IPS-NIHi11 (cell line): ENCODE data around the gene ST6GALNAC5.
A peak's percentile ranks its signal among the peaks of the same experiment; 100 is the strongest.
"Not testable (repeated sequence)": the region's sequence is repeated elsewhere in the genome, so short reads cannot be mapped to it uniquely, and the experiment has no call there.

Source experiments
- DNase-seq: peaks from one replicate; pipeline ENCODE4 v3.0.0; 2012; ENCODE audit warnings: mixed read lengths, low spot score

The ST6GALNAC5 gene

DNA sequence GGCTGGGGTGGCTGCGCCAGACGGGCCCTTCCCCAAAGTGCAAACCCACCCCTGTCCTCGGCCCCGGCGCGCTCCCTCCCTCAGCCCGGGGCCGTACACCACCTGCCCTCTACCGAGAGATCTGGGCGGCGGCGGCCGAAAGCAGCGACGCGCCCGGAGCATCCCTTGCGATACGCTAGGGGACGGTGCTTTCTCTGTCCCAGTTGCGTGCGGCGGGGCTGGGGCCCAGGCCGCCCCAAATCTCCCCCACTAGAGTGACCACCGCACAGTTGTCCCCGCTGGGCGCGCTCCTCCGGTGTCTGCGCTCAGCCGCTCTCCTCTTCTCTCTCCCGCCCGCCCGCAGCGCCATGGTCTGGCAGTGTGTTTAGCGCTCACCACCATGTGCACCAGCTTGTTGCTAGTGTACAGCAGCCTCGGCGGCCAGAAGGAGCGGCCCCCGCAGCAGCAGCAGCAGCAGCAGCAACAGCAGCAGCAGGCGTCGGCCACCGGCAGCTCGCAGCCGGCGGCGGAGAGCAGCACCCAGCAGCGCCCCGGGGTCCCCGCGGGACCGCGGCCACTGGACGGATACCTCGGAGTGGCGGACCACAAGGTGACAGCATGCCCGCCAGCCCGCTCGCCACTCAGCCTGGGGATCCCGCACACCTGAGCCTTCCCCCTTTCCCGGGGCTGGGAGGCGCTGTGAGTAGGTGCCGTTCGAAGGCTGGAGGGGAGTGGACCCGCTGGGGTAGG is 1.0 kb downstream of the ST6GALNAC5 start:
- peak; percentile 81 for DNase-seq

DNA sequence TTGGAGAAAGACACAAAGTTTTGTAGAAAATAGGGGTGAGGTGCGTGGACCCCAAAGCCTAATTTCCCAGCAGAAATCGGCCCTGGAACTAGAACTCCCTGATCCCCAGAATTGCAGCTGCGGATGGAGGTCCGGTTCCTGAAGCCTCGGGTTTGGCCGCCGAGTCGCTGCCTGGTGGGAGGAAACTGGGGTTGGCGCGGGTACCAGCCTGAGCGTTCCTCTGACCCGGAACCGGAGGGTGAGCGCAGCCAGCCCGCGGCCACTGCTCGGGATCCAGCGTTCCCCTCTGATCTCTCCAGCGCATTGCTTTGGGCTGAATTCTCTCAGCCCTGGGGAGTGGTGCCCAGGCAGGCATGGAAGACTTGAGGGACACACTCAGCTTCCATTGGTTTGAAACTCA is 1.6 kb downstream of the ST6GALNAC5 start:
- peak; percentile 48 for DNase-seq

DNA sequence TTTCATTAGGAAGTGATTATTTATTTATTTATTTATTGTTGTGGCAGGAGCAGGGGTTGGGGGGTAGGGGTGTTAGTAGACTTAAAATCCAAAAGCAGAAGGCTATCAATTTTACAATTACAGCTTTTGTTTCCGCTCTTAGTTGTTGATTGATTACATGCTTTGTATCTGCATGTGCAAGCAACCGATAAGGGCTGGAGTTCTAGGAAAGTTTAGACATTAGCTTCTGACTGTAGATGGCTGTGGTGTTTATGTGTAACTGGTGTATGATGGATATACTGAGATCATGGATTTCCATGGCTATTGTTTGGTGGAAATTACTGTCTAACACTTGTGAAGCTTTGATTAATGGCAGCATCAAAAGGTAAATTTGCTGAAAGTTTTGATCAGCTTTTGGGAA is 2.8 kb downstream of the ST6GALNAC5 start:
- DNase-seq, result no peak

DNA sequence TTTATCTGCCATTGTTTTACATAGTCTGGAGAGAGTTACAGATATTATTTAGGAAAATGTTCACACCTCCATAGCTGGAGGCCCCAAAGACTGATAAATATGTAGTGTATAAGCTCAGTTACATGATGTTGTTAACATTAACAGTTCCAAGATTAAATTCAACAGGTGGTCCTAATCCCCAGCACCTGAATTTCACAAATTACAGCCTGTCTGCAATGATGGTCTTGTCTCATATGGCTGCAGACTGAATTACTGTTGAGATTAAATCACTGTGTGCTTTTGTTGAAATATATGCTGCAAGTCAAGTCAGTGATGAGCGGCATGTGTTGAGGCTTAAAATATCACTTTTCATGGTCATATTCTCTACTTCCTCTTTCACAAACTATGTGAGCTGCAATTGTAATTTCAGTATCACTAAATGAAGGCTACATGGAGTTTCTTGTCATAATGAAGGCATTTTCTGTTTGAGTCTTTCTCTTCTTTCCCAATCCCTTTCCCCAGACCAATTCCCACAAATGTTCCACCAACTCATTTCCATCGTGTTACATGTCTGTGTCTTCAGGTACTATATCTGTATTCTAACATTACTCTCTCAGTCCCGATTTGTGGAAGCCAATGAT is 4.2 kb downstream of the ST6GALNAC5 start:
- DNase-seq, result no peak

DNA sequence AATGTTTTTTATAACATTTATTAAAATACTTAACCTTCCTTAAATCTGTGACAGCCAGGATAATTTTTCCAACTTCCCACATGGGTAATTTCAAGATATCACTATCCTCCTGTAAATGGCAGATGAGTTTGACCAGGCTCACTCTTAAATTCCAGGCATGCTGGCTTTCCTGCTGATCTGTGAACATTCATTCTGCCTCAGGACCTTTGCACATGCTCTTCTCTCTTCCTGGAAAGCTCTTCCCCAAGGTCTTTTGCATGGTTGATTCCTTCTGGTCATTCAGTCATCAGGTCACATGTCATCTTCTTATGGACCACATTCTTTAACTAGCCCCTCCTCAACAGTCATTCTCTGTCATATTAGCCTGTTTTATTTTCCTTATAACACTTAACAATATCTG is 5.7 kb downstream of the ST6GALNAC5 start:
- DNase-seq, result no peak

DNA sequence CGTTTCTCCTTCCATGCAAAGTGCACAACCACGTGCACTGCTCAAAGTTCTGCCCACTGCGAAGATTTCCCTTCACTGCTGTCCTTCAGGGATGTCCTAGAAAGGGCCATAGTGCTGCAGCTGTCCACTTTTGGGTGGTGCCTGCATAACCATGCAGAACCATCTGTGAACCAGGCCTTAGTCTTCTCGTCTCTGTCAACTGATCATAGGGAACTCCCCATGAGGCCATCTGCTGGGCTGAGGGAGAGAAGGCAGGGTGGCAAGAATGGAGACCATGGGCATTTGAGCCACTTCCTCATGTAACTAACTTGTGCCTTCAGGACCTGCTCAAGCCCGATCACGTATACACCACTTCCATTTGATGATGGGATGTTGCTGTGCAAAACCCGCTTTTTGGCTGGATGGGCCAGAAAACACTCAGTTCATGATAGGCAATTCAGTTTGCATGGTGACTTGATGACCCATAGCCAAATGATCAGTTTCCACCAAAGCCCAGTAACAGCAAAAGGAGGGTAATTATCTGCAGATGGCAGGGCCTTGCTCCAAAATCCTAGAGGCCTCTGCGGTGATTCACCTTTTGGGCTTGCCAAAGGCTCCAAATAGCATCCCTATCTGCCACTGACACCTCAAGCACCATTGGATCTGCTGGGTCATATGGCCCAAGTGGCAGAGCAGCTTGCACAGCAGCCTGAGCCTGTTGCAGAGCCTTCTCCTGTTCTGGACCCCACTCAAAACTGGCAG is 9.5 kb downstream of the ST6GALNAC5 start:
- DNase-seq, result no peak

DNA sequence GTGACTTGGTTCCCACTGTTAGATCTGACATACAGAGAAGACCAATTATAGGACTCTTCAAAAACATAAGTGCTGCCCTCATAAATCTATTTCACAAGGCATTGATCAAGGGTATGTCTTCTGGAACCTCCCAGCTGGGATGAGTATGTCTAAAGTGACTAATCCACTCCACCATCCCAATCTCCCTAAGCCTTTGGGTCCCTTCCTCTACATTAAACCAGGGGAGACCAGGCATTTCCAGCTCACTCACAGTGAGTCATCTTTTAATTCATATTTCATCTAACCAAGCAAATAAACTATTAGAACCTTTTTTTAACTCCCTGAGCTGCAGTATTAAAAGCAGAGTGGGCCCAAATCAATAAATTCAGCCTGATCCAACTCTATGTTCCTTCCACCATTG is 11.7 kb downstream of the ST6GALNAC5 start:
- not testable (repeated sequence) for DNase-seq

DNA sequence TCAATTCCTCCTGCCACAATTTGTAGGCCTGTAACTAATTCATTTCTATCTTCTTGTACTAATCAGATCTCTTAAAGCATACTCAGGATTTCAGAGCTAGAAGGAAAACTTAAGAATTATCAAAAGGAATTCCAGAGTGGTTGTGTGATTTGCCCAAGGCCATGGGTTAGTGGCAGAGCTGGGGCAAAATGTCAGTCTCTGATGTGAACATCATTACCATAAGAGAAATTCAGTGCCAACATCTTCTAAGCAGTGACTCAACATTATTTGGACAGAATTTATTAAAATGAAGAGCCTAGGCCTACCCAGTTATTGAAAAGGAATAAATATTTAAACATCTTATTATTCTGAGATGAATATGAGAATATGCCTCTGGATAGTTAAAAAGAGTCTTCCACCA is 14.5 kb downstream of the ST6GALNAC5 start:
- DNase-seq, result no peak

DNA sequence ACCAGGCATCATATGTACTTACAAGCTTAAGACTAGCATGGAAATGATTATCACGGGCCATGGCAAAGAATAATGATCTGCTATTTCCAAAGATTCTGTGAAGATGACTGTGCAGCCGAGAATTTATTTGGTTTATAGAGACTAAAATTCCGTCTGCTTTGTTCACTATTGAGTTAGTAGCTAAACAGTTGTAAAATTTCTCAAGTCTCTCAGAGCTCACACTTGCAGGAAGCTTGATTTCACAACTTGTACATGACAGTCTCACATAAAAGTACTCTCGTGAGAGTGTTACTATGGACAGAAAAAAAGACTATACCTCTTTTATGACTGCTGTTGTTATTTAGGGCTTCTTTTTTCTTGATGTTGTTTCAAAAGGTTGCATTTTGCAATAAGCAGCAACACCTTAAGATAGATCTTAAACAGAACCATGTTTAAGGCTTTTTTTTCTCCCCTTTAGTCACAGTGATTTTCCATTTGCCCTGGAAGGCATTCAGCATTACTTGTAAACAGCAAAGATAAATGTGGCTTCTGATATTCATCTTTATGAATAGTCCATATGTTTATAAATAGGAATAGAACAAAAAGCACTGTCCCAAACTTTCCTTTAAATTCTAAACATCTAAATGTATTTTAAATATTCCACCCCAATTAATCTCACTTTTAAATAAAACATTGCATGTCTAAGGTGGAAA is 24.8 kb downstream of the ST6GALNAC5 start:
- DNase-seq, result no peak

DNA sequence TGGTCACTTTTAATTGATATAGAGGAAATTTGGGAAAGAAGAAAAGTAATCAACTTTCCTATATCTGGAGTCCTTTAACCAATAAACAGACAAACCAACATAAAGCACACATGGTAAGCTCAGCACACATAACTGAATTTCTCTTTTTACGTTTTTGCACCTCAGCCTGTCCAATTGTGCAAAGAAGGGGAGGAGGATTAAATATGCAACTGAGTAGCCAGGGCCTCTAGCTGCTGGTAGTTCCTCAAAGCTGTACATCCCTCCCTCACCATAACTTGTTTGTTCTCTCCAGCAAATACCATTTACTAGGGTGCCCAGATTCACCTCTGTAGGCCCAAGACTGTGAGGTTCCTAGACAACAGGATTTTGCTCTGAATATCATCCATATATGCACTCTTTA is 25.4 kb downstream of the ST6GALNAC5 start:
- no peak for DNase-seq

DNA sequence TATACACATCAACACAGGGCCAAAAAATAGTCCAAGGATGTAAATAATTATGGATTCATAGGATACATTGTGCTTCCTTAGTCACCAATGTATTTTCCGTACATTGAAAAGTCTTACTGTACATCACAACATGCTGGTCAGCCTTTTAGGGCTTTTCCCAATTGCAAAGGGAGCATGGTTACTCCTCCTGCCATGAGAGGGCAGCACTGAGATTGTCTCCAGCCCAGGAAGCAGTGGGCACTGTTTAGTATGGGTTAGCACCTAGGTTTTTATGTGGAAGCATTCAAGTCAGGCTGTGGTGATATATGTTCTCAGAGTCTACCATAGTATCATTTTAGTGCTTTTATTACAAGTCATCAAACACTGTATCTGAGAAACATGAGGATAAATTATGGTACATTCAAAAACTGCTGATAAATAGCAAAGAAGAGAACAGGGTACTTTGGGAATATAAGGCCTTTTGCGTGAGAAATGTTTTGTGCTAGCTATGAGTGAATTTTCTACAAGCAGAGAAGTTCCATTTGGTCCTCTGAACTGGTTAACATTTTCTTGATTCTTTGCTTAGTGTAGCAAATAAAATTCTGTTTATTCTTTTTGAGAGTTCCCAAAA is 34.0 kb downstream of the ST6GALNAC5 start:
- DNase-seq, result peak; percentile 73

DNA sequence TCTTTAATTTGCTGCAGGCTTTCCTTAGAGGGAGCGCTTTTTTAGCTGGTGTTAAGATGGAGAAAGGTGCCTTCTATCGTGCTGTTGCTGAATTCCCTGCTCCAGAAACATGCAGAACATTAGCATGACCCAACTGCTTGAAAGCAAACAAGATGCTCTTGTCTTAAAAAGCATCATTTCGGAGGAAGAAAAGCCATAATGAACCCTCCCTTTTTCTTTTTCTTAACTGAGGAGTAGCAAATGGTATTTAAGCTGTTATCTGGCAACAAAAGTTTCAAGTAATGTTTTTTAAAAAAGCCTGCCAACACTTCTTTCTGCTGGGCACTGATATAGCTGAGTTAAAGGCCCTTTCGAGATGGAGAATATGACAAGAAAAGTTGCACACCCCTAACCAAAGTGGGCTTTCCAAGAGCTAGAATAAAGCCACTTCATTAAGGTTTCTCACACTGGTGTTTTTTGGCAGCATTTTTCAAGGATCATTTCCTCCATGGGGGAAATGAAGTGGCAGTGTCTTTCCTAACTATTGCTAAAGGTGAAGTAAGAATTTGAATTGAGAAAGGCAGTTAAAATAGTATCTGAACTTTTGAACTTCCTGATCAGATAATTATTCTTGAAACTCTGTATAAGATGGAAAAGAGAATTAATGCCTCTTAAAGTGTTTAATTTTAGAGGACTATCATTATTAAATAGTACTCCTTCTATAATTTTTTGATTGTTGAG is 38.8 kb downstream of the ST6GALNAC5 start:
- no peak for DNase-seq

DNA sequence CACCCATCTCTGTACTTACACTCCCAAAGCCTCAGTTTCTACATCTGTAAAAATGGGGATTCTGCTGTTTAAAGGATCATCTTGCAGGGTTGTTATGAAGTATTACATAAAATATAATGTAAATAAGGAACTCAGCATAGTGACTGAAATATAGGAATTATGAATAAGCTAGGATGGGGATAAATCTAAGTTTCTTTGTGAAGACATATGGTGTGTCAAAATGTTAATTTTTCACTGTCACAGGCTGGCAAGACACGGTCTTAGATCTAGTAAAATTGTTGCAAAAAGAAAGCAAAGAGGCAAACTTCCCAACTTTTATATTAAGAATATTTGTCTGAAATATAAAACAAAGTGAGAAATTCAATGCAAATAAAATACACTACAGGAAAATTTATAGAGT is 42.0 kb downstream of the ST6GALNAC5 start:
- no peak for DNase-seq

DNA sequence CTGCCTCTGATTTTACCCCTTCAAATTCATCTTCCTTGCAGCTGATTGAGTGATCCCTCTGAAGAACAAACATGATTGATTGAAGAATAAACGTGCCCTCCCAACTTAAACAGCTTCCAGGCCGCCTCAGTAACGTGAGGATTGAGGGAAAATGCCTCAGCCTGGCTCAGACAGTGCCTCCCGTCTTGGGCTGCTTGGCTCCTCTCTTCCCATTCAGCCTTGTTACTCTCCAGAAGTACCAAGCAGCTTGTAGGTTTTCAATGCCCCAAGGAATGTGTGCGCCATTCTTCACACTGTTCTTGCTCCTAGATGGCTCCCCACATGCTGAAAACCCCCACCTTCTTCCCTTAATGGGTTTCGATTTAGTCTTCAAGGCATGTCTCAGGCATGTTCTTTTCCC is 51.8 kb downstream of the ST6GALNAC5 start:
- DNase-seq, result peak; percentile 10

DNA sequence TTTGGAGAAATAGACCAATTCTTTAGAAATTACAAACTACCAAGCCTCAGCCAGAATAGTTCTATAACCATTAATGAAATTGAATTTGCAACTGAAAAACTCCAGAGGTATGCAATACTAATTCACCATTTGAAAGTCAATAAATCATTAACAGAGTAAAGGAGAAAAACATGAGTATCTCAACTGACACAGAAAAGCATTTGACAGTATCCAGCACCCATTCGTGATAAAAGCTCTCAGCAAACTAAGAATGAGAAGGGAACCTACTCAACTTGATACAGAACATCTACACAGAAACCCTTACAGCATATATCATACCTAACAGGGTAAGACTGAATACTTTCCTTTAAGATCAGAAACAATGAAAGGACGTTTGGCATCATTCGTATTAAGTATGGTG is 54.3 kb downstream of the ST6GALNAC5 start:
- no peak for DNase-seq

DNA sequence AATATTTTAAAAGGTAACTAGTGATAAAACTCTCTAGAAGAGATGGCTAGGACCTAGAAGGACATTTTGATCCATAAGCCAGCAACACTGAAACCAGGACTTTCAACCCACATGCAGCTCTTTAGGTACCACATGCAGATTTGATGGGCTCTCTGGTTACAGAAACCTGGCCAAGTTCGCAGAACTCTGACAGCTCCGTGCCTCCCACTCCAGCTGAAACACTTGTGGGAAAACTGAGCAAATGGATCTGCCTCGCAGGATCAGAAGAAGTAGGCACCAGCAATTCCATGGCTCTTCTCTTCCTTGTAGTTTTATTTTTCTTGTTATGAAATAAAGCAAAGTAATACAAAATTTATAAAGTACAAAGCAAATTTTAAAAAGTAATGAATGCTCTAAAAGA is 58.5 kb downstream of the ST6GALNAC5 start:
- no peak for DNase-seq

DNA sequence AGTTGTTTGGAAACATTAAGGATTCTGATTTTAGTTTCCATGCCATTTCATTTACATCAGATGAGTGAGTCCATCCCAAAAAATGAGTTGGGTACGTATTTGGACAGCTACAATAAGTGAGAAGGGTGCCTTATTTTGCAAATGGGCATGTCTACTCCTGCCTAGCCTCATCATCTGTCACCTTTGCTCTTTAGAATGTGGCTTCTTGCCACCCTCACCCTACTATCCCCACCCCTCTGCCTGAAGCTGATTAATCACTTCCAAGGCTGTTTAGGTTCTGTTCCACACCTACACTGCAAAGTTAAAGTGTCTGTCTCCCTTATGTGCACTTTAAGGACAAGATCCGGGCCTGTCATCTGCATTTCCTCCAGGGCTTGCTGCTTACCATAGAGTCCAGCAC is 61.2 kb downstream of the ST6GALNAC5 start:
- DNase-seq, result no peak

DNA sequence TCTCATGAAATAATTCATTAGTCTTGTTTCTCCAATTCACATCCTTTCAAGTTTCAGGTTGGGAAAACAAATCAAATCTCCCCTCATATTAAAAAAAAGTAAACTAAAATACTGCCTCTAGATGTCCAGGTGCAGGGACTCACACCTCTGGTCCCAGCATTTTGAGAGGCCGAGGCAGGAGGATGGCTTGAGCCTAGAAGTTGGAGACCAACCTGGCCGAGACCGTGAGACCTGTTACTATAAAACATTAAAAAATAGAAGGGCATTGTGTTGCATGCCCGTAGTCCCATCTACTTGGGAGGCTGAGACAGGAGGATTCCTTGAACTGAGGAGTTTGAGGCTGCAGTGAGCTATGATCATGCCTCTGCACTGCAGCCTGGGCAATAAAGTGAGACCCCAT is 61.9 kb downstream of the ST6GALNAC5 start:
- DNase-seq, result no peak

DNA sequence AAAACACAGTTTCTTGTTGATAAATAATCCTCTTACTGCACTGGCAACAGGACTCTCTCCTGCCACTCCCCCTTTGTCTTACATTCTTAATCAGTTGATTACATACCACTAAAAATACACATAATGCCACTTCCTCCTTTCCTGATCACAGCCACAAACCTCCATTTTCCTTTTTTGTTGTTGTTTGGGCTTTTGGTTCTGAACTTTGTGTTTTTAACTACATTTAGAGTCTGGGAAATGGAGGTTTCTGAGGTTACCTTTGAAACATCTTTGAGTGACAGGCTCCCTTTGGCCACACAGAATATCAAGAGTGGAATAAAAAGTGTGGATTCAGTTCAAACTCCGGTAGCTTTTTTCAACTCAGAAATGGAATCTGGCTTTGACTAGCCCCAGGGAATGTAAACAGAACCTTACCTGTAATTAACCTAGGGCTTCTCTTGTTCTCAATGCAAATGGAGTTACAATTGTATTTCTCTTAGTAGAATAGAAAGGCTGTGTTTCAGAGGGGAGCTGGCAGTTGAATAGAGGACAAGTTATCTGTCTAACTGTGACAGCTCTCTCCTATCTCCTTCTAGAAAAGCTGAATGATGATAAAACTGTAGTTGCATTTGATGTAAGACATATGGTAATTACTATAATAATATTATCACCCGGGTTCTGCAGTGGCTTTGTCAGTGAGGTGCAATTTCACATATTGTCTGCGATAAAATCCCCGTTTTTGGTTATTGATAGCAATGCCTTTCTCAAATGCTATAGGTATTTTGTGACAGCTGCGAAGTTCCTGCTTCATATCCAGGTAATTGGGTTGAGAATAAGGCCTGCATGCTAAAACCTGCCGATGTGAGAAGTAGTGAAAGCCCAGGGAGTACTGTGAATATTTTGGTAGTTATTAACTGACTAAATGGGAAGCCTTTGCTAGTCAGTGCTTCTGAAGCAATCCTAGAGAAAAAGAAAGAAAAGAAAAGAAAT is 66.9 kb downstream of the ST6GALNAC5 start:
- no peak for DNase-seq

DNA sequence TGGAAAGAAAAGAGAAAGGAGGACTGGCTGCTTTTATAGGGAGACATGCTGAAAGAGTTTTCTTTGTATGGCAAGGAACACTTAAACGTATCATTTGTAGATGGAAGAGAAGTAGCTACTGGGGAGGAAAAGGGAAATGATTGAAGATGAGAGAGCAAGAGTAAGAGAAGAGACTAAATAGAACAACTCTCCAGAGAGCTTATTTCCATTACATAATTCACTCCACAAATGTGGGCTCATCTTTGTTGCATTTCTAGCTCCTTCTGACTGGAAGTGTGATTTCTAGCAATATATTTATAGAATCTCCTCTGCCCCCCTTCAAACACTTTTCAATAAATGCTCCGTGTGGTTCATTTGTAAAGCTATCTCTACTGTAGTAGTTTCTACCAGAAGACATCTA is 71.0 kb downstream of the ST6GALNAC5 start:
- no peak for DNase-seq
